Measurements from ENCODE around the gene HHIPL1. TPM values are rescaled to one million over a fixed set of nuclear protein-coding genes. Genes with fewer than 3 reads are reported as not detected.

Gene HHIPL1
- total RNA-seq, 1 donor from 2014 or later = 11.9 TPM

GRCh38 chr14:99691111-99691885 is 46.4 kb downstream of the HHIPL1 start:
- no peak for DNase-seq (ENCODE audit: low spot score in 2 of 2)
- Histone ChIP-seq H3K27ac (no peak overlapping the region), H3K27me3 (no peaks in the 10 kb centered on the region), H3K4me3 (no peak overlapping the region), H3K4me1 (no peaks in the 10 kb centered on the region), H3K36me3 (no peaks in the 10 kb centered on the region), H3K9me3 (no peaks in the 10 kb centered on the region)
- intact Hi-C loops (cut with DNase I) = no loop called here
- TF ChIP-seq CTCF (IDR thresholded peaks at IDR 0.05) = no peak

GRCh38 chr14:99693918-99694317 is 49.0 kb downstream of the HHIPL1 start:
- TF ChIP-seq CTCF (IDR thresholded peaks at IDR 0.05) = no peak
- H3K9me3 ChIP-seq = no peaks in the 10 kb centered on the region
- no peaks in the 10 kb centered on the region for H3K4me1 ChIP-seq
- H3K27me3 ChIP-seq = no peaks in the 10 kb centered on the region
- intact Hi-C loops (cut with DNase I) = no loop called here
- no peaks in the 10 kb centered on the region for H3K36me3 ChIP-seq
- no peak overlapping the region for H3K27ac ChIP-seq
- no peak for DNase-seq (ENCODE audit: low spot score in 2 of 2)
- no peak overlapping the region for H3K4me3 ChIP-seq

- no peak overlapping the region for H3K27ac ChIP-seq
- no peaks in the 10 kb centered on the region for H3K27me3 ChIP-seq
- TF ChIP-seq CTCF (IDR thresholded peaks at IDR 0.05) = no peak
- no peak overlapping the region for H3K4me3 ChIP-seq
- intact Hi-C loops (cut with DNase I) = no loop called here
- H3K36me3 ChIP-seq = no peaks in the 10 kb centered on the region
- H3K9me3 ChIP-seq = no peaks in the 10 kb centered on the region
- no peaks in the 10 kb centered on the region for H3K4me1 ChIP-seq
- DNase-seq (ENCODE audit: low spot score in 2 of 2) = no peak
These were observed 52.0 kb downstream of the HHIPL1 start for GRCh38 chr14:99696929-99697328.

GRCh38 chr14:99698236-99698635 is 53.3 kb downstream of the HHIPL1 start:
- Histone ChIP-seq H3K4me1 (no peaks in the 10 kb centered on the region), H3K27ac (no peak overlapping the region), H3K36me3 (no peaks in the 10 kb centered on the region), H3K27me3 (no peaks in the 10 kb centered on the region), H3K4me3 (no peak overlapping the region), H3K9me3 (peaks cover 0 to 6% of the 10 kb centered on the region in 2 donors)
- no peak for TF ChIP-seq CTCF (IDR thresholded peaks at IDR 0.05)
- intact Hi-C loops (cut with DNase I) = no loop called here
- no peak for DNase-seq (ENCODE audit: low spot score in 2 of 2)

- Histone ChIP-seq H3K9me3 (peaks cover 0 to 10% of the 10 kb centered on the region in 2 donors), H3K27me3 (no peaks in the 10 kb centered on the region), H3K36me3 (no peaks in the 10 kb centered on the region), H3K27ac (no peak overlapping the region), H3K4me1 (no peaks in the 10 kb centered on the region), H3K4me3 (no peak overlapping the region)
- no peak for TF ChIP-seq CTCF (IDR thresholded peaks at IDR 0.05)
- intact Hi-C loops (cut with DNase I) = no loop called here
- no peak for DNase-seq (ENCODE audit: low spot score in 2 of 2)
These were observed 53.7 kb downstream of the HHIPL1 start for GRCh38 chr14:99698642-99699041.

Data from ascending aorta (tissue), 2 donors.